Stimulated activated CD4-positive, alpha-beta T cell treated with anti-CD3 and anti-CD28 coated beads, Interleukin-1b, Interleukin-23, amount 100 ng/mL, for 4 hours (primary cell): Measurements from ENCODE around the gene DNAJB1.
"Not testable (repeated sequence)": the region's sequence is repeated elsewhere in the genome, so short reads cannot be mapped to it uniquely, and the experiment has no call there.

Source experiments
- DNase-seq, 2 donors: peaks; one replicate each; pipeline ENCODE4 v3.0.0-alpha.2; 2020; ENCODE audit warnings: low read depth in 2 of 2

DNAJB1 gene

DNA sequence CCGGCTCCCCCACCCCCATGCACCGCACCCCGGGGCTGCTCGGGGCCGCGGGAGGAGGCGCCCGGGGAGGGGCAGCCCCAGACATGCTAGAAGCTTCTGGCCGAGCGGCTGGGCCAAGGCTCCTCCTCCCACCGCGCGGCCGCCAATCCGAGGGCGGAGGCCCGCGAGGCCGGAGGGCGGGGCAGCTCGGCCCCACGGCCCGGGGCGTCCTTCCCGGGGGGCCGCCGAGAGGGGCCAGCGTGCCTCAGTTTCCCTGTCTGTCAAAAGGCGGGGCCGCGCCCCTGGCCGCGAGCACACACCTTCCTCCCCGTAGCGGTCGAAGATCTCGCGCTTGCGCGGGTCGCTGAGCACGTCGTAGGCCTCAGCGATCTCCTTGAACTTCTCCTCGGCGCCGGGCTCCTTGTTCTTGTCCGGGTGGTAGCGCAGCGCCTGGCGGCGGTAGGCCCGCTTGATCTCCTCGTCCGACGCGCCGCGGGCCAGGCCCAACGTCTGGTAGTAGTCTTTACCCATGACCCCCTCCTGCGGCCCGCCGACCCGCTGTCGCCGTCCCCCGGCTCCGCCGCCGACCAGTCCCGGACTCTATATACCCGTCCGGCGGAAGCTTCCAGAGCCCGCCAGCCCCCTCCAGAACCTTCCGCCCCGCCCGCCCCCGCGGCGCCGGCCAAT is at the start of gene DNAJB1:
DNAJB1 (minus strand) TSS at position 558 of the 666 bp plus-strand sequence; CDS start at position 510, 48 bp downstream.
- peak in 1 of 2 donors; percentile 64 for DNase-seq

- DNase-seq, result no peak
Measured at GRCh38 chr19:14567079-14567478, 48.9 kb upstream of the DNAJB1 start.

DNA sequence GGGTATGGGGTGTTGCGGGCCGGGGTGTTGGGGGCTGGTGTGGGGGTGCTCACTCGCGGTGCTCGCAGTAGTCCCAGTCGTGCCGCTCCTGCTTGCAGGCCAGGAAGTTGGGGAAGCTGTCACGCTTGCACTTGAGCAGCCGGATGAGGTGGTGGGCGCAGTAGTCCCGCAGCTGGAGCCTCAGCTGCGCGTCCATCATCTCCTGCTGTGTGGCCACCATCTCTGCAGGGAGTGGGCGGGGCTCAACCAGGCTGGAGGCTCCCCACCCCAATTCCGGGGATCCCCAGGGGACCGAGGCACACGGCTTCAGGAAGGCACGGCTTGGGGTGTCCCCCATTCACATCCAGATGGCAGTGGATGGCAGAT is 48.5 kb upstream of the DNAJB1 start:
- no peak for DNase-seq

DNA sequence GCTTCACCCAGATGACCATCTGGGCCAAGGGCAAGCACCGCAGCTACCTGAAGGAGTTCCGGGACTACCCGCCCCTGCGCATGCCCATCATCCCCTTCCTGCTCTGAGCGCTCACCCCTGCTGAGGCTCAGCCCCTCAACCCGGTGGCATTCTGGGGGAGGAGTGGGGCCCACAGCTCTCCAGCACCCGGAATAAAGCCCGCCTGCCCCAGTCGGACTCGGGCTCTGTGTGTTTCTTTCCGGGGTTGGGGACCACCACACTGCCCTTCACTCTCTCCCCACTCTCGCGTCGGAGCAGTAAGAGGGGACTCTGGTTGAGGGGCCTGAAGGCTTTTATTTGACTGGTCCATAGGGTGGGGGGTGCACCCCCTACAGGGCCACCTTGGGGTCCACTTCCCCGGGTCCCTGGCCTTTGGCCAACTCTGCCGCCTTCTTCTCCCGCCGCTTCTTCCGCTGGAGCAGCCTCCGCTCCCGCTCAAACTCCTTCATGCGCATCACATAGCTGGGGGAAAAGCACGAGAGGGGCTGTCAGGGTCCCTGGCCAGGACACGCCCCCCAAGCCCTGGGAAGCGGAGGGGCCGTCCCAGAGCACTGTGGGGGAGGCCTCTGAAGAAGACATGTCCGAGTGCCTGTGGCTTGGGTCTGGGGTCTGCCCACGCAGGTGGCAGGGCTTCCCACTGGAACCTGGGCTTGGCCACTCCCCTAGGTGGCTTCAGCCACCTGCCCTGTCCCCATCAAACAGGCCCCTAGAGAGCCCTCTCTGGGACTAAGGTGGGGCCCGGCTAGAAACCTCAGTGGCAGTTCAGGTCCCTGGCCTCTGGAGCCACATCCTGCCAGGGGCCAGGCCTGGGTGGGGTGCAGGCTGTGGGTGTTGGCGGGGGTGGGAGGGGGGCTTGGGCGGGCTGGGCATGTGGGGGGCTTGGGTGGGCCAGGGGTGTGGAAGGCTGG is 47.8 kb upstream of the DNAJB1 start:
- no peak for DNase-seq

- DNase-seq, result no peak
Measured at GRCh38 chr19:14565298-14565679, 47.1 kb upstream of the DNAJB1 start.

- not testable (repeated sequence) for DNase-seq
Measured at GRCh38 chr19:14564652-14565297, 46.6 kb upstream of the DNAJB1 start.

GRCh38 chr19:14563989-14564651 is 45.9 kb upstream of the DNAJB1 start:
- peak in 1 of 2 donors; percentile 44 for DNase-seq

- no peak for DNase-seq
Measured at GRCh38 chr19:14563590-14563926, 45.4 kb upstream of the DNAJB1 start.

GRCh38 chr19:14562660-14563589 is 44.7 kb upstream of the DNAJB1 start:
- DNase-seq, result no peak

DNA sequence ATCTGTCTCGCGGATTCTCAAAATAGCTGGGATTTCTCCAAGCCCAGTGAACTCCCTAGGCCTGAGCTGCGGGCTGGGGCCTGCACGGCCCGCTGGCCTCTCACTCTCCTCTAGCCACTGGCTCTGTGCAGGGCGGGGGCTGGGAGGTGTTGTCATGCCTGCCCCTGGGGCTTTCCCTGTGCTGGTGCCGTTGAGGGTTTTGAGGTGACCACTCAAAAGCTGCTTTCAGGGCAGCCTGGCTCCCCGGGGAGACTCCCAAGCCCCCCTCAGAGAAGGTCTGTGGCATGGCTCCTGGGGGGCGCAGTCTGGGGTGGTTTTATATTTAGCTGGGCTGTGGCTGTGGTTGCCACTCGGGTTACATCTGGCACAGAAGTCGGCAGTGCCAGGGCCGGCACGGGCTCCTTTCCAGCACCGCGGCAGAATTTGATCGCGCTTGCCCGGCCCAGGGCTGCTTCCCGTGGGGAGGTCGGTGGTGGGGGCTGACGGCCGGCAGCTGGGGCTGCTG is 43.7 kb upstream of the DNAJB1 start:
- DNase-seq, result no peak

DNA sequence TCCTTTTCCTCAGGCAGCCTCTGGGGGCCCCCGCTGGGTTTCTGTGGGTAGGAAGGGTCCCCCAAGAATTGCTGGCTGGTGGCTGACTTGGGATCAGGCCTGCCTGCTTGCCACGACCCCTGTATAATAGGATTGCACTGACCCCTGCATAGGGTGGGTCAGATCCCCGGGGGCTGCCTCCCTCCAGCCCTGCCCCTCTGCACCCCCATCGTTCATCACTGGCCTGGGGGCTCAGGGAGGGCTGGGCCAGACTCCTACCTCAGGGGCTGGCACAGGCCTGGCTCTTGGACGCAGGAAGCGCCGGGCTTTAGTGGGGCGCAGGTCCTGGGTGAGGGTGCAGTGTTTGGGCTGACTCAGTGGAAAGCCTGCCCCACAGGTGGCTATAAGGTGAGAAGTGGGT is 43.1 kb upstream of the DNAJB1 start:
- no peak for DNase-seq

- DNase-seq, result no peak
Measured at GRCh38 chr19:14560776-14561108, 42.5 kb upstream of the DNAJB1 start.

DNA sequence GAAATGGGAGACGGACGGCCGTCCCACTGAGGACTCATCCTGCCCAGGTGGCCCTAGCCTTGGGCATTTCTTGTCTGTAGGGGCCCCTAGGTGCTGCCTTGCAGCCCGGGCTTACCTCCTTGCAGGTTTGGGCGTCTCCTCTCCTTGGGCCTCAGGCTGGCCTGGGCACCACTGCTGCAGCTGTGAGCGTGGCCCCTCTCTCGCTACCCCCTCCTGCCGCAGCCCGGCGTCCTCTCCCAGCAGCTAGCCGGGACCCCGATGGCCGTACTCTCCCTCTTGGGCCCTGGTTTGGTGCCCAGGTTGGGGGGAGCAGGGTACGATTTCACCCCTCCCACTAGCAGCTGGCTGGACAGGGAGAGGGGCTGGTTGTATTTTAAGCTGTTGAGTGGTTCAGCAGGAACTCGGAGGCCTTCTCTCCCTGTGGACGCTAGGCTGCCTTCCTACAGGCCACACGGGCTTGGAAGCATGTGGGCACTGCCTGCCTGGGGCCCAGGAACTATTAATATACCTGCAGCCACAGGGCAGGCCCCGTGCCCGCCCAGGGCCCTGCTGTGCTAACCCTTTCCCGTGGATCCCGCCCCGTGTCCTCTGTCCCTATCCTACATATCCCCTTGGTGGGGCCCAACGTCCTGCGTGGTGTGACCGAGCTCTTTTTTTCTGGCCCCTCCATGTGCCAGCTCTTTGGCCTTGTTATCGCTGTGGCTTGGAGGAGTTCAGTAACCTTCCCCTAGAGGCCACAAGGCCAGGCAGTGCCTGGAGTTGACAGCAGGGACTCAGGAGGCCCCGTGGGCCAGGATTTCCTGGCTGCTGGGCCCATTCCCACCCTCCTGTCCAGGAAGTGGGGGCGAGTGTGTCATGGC is 41.9 kb upstream of the DNAJB1 start:
- DNase-seq, result no peak

- DNase-seq, result no peak
Measured at GRCh38 chr19:14558370-14559066, 40.3 kb upstream of the DNAJB1 start.

DNA sequence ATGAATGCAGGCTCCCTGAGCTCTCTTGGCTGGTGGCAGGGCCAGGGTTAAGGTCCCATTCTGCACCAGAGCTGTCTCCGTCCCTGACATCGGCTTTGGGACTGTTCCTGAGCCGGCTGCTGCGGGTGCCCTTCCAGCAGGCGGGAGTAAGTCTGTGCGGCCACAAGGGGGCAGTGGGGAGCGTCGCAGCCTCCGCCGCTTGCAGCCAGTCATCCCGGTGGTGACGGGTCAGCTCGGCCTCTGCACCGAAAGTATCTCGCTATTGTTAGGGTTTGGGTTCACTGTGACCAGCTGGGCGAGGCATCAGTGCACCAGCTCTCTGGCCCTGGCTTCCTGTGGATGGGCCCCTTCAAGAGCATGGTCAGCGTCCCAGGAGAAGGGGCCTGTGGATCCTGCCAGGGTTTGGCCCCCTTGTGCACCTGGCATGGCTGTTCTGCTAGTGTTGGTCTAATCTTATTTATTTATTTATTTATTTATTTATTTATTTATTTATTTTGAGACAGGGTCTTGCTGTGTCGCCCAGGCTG is 38.5 kb upstream of the DNAJB1 start:
- DNase-seq, result peak; percentile 64 to 72

GRCh38 chr19:14555918-14556661 is 37.9 kb upstream of the DNAJB1 start:
- DNase-seq, result no peak

- DNase-seq, result no peak
Measured at GRCh38 chr19:14554382-14554812, 36.2 kb upstream of the DNAJB1 start.

DNA sequence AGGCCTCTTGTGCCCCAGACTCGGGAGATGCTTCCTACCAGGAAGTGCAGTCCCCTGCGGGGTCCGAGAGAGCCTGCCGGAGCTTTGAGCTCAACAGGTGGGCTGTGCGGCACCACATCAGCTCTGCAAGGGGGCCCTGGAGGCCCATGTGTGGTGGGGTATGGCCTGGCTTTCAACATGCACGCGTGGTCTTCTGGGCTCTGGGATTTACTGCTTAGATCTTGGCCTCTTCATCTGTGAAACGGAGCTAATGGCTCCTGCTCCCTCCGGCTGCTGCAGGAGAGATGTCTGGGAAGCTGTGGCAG is 35.7 kb upstream of the DNAJB1 start:
- no peak for DNase-seq
